GM10847 (cell line): Measurements from ENCODE around the gene ORAI2.

ENCODE experiments used
- POLR2A ChIP-seq: IDR thresholded peaks from 2 replicates; pipeline ENCODE4 v1.6.1; 2011; ENCODE audit not compliant: insufficient read length; ENCODE audit errors: extremely low read depth

Gene ORAI2

DNA sequence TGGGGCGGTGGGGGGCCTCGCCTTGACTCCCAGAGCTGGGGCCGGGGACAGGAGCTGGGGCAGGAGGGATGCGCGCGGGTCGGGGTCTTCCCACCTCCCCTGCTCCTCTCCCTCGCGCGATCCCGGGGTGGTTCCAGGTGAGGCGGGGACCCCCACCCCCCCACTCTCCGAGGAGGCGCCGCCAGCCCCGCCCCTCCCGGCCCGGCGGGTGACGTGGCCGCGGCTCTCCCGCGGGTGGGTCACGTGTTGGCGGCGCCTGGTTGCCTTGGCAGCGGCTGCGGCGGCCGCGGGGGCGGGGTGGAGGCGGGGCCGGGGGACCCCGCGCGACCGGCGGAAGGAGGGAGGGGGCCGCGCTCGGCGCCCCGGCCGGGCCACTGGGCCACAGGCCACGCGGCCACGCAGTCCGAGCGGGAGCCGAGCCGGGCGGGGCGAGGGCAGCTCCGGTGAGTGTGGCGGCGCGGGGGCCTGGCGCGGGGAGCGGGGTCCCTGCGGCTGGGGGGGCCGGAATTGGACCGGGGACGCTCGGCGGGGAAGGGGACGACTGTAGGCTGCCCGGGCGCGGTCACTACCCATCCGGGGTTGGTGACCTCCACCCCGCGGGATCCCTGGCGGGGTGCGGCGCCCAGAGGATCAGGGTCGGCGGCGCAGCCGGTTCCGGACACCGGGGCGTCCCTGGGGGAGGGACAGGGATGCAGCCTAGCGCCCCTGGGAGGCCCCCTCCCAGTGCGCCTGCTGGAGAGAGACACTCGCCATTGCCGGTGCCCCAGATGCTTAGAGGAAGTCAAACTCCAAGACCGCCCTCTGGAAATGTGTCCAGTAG, at the start of gene ORAI2:
ORAI2 (plus strand) TSS at position 357 of the 820 bp plus-strand sequence. CDS start 5,382 bp downstream, outside the sequence.
- TF ChIP-seq POLR2A = peak; percentile 64

DNA sequence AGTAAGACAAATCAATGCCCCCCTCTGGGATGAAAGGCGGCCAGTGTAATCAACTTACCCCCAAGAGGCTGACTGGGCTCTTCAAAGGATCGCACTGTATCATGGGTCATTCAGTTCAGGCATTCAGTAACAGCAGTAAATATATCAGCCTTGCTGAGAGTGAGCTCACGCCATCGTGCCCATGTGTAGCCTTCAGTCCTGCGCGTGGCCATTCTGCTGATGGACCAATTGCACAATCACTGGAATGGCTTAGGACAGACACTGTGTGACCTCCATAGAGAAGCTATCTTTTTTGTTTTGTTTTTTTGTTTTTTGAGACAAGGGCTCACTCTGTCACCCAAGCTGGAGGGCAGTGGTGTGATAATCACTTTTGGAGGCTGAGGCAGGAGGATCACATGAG, 46.3 kb upstream of the ORAI2 start:
- no peak for TF ChIP-seq POLR2A

DNA sequence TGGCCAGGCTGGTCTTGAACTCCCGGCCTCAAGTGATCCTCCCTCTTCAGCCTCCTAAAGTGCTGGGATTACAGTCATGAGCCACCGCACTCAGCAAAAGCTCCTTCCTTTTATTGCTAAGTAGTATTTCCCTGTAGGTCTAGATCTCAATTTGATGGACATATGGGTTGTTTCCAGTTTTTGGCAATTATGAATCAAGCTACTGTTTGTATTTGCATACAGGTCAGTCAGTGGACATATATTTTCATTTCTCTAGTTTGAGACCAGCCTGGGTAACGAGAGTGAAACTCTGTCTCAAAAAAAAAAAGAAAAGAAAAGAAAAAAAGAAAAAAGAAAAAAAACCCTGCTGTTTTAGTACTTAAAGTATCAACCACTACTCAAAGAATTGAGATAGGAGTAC, 43.6 kb upstream of the ORAI2 start:
- no peak for TF ChIP-seq POLR2A

DNA sequence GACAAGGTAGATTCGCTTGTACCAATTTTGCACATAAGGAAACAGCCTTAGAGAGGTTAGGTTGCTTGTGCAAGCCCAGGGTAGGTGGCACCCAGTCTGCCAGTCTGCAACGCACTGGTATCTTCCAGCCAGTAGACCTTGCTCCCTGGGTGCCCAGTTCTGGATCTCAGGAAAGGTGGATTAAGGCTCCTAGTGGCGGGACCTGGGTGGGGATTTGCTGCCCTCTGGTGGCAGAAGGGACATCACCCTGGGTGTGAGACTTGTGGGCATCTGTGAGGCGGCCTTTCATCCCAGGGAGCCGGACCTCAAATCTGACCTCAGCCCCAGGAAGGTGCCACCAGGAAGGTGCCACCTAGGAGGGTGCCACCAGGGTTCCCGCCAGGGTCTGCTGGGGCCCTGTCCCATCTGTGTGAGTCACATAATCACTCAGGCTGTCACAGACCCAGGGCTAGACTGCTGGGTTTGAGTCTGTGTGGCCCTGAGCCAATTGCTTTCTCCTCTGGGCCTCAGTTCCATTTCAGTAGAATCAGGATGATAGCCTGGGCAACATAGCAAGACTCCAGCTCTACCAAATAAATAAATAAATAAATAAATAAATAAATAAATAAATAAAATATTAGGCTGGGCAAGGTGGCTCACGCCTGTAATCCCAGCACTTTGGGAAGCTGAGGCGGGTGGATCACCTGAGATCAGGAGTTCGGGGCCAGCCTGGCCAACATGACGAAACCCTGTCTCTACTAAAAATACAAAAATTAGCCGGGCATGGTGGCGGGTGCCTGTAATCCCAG, 42.5 kb upstream of the ORAI2 start:
- no peak for TF ChIP-seq POLR2A

DNA sequence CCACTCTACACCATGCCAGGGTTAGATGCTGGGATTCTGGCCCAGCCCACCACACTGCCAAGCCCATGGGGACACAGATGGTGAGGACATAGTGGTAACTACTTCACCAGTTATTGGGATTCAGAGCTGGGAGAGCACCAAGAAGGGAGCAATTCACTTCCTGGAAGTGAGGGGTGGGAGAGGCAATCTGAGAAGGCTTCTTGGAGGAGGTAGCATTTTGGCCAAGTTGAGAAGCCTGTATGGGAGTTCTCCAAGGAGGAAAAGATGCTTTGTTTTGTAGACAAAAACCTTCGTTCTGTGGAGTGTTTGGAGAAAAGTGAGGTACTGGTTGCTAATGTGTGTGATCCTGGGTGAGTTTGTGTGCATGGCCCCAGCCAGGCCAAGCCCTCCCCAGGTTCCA, 41.0 kb upstream of the ORAI2 start:
- no peak for TF ChIP-seq POLR2A

DNA sequence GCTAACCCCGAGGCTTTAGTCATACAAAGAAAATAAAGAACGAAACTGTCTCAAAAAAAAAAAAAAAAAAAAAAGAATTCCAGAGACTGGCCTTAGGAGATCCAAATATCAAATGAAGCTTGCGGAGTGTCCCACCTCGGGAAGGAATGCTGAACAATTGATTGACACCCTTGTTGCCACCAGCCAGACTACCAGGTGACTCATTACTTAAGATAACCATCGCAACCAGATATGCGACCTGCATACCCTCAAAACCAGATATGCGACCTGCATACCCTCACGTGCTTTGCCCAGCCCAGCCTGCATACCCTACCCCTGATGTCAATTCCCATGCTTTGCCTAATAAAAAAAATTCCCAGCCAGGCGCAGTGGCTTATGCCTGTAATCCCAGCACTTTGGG, 39.9 kb upstream of the ORAI2 start:
- no peak for TF ChIP-seq POLR2A

DNA sequence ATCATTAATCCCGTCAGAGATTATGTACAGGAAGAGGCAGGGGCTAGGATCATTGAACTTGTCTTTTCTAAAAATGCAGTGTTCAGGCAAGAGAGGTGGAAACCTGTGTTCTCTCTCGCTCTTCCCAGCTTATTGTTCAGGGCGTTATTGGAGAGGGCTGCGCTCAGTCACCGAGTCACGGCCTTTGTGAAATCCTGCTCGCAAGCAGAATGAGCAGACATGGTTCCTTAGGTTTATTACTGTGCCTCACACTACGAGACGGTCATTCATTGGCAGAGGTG, 37.8 kb upstream of the ORAI2 start:
- TF ChIP-seq POLR2A = no peak

DNA sequence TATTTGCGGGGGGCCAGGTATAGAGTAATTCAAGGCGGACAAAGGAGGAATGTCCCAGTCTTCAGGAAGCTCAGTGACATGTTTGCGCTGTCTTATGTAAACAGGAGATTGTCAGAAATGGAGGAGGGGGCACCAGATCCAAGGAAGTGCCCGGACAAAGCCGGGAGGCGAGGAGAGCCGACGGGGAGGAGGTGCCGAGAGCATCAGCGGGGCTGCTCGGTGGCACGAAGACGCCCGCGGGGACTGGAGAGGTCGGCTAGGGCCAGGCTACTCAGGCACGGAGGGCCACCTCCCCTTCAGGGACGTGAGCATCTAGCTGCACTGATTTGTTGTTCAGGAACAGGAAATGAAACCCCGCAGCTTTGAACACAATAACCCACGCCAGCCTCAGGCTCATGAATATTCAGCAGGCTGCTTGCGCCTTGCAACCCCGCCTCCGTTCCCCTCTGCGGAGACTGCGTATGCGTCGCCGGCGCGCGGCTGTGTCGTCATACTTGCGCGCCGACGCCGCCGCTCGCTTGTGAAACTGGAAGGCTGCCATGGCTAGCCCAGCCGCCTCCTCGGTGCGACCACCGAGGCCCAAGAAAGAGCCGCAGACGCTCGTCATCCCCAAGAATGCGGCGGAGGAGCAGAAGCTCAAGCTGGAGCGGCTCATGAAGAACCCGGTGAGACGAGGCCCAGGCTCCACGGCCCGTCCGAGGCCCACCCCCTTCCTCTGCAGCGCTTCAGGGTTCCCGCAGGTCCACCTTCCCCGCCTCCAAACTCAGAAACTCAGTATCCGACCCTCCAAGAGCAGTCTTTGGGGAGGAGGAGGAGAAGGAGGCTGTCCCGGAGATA, 37.3 kb upstream of the ORAI2 start, which contains the start of gene PRKRIP1:
PRKRIP1 (plus strand) TSS at position 491 of the 837 bp plus-strand sequence; CDS start at position 540, 49 bp downstream.
- TF ChIP-seq POLR2A = peak; percentile 41

DNA sequence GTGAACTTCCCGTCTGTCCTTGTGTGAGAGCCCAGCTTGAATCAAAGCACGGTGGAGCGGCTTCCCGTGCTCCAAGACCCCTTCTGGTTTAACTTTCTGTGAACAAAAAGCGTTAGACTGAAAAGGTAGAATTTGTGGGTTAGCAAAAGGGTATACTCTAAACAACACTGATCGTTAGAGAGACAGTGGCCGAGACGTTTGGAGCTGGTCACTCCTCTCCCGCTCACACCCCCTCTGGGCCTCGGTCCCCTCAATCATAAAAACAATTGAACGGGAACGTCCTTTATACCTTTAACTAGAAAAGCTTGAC, 36.7 kb upstream of the ORAI2 start:
- no peak for TF ChIP-seq POLR2A

DNA sequence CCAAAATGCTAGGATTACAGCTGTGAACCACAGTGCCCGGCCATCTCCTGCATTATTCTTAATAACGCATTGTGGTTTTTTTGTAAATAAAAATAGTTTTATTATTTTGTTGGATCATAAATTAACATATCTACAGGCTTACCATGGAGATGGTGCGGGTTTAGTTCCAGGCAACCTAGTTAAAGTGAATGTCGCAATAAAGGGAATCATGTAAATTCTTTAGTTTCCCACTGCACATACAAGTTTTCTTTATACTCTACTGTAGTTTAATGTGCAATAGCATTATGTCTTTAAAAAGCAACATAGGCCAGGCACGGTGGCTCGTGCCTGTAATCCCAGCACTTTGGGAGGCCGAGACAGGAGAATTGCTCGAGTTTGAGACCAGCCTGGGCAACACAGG, 34.8 kb upstream of the ORAI2 start:
- no peak for TF ChIP-seq POLR2A

DNA sequence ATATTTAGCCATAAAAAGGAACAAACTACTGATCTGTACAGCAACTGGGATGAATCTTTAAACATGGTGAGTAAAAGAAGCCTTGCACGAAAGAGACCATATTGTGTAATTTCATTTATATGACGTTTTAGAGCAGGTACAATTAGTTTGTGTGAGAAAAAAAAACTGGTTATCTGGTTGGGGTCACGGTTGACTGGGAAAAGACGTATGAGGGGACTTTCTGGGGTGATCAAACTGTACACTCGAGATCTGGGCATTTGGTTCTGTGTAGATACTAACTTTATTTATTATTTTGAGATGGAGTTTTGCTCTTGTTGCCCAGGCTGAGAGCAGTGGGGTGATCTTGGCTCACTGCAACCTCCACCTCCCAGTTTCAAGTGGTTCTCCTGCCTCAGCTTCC, 33.0 kb upstream of the ORAI2 start:
- TF ChIP-seq POLR2A = no peak

DNA sequence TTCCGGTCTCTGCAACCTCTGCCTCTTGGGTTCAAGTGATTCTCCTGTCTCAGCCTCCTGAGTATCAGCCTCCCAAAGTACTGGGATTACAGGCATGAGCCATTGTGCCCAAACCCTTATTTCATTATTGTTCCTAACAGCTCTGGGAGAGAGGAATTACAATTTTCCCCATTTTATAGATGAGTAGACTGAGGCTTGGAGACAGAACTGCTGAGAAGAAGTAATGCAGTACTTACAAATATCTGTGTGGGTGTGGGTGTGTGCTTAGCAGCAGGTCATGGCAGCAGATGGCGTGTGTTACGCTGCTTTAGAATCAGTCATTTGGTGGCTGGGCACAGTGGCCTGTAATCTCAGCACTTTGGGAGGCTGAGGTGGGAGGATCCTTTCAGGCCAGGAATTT, 29.8 kb upstream of the ORAI2 start:
- no peak for TF ChIP-seq POLR2A

DNA sequence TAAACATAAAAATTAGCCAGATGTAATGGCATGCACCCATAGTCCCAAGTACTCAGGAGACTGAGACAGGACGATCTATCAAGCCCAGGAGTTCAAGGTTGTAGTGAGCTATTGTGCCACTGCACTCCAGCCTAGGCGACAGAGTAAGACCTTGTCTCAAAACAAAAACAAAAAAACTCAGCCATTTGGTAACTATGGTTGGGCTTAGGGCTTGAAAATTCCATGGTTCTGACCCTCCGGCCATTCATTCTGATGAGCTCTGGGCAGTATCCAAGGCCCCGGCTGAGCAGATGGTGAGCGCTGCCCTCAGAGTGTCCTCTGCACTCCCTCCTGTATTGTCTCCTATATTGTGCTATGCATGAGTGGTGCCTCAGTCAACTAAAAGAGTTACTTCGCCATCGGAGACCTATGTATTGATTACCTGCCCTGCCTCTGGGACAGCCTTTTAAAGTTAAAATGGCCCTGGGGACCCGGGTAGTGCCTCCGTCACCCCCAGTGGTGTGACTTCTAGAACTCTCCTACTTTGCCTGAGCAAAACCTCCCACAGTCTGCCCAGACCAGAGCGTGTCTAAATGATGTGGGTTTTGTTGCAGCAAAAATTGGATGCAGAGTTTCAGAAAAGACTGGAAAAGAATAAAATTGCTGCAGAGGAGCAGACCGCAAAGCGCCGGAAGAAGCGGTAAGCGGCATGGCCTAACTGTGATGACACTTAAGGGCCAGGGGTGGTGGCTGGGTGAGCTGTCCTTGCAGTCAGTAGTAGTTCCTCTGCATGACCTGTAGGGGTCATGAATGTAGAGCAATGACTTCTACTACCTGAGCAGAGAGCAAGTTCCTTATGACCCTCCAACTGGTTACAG, 29.1 kb upstream of the ORAI2 start:
- TF ChIP-seq POLR2A = no peak

DNA sequence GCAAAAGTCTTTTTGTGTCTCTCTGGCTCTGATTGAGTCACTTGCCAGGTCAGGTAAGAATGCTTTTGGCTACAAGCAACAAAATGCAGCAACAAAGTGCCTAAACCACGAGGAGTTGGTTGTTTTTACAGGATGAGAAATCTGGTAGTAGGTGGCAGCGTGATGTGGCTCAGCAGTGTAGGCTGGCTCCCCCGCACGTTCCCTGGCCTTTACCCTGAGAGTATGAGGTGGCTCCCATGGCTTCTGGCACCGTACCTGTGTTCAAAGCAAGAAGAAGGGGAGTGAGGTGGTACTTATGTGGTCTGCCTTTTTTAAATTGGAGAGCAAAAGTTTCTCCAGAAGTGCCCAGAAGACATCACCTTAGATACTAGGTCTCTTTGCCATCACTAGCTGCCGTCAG, 25.5 kb upstream of the ORAI2 start:
- TF ChIP-seq POLR2A = no peak

DNA sequence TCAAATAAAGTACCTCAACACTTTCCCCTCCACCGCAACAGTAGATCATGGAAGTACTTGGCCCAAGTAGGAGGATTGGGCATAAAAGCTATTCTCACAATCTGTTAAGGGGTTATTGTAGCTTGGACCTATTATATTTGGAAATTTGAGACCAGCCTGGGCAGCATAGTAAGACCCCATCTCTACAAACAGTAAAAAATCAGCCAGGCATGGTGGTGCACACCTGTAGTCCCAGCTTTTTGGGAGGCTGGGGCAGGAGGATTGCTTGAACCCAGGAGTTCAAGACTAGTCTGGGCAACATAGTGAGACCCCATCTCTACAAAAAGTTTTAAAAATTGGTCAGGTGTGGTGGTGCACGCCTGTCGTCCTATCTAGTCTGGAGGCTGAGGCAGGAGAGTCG, 24.0 kb upstream of the ORAI2 start:
- no peak for TF ChIP-seq POLR2A

DNA sequence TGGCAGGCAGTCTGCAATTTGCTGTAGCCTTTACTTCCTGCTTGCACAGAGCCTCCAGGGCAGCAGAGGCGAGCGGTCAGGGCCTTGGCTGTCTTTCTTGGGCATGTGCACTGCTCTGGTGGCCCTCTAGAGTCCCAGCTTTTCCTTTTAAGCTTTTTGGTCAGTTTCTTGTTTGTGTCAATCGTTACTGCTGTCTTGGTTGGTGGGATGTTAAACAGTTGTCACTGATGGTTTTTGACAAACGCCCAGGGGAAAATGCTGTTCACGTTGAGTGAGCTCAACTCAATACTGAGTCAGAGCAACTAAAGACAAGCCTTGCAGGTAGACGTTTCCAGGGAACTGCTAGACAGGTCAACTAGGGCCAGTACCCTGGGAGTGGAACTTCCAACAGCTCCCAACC, 23.3 kb upstream of the ORAI2 start:
- no peak for TF ChIP-seq POLR2A

DNA sequence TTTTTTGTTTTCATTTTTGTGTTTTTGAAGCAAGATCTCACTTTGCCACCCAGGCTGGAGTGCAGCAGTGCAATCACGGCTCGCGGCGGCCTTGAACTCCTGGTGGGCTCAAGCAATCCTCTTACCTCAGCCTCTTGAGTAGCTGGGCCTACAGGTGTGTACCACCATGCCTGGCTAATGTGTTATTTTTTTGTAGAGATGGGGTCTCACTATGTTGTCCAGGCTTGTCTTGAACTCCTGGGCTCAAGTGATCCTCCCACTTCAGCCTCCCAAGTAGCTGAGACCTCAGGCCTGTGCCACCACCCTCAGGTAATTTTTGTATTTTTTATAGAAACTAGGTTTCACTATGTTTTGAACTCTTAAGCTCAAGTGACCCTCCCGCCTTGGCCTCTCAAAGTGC, 22.5 kb upstream of the ORAI2 start:
- TF ChIP-seq POLR2A = no peak
